Activated CD4-positive, alpha-beta T cell treated with anti-CD3 and anti-CD28 coated beads, Interleukin-2, amount 50 U/mL, for 16 hours (primary cell): ENCODE data around the gene TMC3.
"Not testable (repeated sequence)": the region's sequence is repeated elsewhere in the genome, so short reads cannot be mapped to it uniquely, and the experiment has no call there.

ENCODE experiments used
- DNase-seq: peaks from one replicate; pipeline ENCODE4 v3.0.0-alpha.2; 2020

TMC3 gene

DNA sequence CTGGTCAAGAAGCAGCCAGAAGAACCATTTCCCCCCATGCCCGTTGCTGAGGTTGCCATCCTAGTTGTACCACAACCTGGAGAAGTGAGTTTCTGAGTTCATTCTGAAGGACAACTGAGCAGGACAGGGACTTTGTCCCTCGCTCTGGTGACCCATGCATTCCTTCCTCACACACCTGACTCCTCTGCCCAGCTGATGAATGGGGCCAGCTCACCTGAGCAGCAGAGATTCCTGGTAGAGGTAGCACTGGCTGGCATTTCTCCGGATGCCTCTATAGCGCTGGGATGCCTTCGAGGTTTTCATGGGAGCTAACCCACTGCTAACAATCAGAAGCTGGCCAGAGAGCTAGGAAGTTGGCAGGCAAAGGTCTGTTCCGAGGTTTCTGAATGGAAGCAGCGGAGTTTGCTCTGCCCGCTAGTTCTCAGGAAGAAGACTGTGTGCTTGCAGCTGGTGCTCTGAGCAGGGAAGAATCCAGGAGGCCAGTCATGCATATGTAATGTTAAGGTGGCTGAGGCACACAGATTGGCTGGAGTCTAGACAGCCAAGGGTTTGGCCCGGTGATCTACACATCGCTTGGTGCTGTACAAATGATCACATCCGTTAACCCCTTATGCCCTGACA is at the start of gene TMC3:
TMC3 (minus strand) TSS at position 439 of the 621 bp plus-strand sequence; CDS start at position 303, 136 bp downstream.
- DNase-seq, result no peak

DNA sequence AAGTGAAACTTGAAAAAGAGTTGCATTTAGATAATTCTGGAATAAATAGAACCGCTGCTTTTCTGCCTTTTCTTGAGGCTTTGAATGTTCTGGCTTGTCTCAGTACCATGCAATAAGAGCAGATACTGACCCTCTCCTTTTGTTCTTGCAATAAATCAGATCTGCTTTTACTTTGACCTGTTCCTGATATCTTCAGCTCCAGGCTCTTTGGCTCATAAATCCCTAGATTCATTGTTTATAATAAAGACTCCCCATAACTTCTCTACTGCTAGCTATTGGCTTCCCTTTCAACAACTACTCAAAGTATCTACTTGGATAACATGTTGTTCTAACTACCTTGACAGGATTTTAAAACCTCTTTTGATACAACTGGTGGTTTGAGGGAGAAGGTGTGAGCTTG is 47.4 kb upstream of the TMC3 start:
- no peak for DNase-seq

DNA sequence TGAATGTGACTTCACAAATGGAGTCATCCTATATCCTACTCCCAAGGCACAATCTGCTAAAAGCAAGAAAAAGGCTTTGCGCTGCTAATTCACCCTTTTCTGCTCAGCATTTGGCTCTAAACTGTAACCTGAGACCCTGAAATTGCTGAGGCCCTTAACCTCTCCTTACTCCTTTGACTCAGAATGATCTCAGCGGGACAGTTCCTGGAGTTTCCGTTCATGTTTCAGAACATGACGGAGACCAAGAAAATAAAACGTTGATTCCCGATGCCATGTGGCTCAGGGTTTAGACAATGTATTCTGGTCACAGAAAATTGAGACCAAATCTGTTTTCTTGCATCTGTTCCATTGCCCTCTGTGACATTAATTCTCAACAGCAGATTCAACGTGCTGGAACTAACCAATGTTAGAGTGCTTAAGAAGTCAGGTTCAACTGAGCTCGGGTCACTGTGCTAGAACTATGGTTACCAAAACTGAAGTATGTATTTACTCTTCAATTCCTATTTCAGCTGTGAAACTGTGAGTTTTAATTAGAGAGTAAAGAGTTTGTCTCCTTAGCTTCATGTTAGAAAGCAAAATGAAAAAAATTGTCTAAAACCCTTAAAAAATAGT is 45.4 kb upstream of the TMC3 start:
- no peak for DNase-seq

DNA sequence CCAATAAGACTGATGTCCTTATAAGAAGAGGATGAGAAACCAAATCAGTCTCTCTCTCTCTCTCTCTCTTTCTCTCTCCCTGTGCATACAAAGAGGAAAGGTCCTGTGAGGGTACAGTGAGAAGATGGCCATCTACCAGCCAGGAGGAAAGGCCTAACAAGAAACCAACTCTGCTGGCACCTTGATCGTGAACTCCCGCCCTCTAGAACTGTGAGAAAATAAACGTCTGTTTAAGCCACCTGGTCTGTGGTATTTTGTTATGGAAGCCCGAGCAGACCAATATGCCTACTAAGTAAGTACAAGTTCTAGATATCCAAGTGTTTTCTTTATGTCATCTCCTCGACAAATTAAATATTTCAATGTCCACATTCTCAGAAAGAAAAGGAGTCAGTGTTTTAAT is 44.9 kb upstream of the TMC3 start:
- no peak for DNase-seq

DNA sequence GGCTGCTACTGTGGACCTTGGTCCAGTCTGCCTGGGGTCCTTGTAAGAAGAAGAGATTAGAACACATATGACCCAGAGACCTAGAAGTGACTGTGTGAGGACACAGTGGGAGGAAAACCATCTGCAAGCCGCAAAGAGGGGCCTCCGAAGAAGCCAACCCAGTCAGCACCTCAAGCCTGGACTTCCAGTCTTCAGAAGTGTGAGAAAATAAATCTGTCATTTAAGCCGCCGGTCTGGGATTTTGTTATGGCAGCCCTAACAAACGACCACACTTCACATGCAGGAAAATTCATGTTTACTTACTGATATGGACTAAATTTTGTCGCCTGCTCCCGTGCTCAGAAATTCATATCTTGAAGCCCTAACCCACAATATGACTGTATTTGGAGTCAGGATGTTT is 44.4 kb upstream of the TMC3 start:
- DNase-seq, result no peak

DNA sequence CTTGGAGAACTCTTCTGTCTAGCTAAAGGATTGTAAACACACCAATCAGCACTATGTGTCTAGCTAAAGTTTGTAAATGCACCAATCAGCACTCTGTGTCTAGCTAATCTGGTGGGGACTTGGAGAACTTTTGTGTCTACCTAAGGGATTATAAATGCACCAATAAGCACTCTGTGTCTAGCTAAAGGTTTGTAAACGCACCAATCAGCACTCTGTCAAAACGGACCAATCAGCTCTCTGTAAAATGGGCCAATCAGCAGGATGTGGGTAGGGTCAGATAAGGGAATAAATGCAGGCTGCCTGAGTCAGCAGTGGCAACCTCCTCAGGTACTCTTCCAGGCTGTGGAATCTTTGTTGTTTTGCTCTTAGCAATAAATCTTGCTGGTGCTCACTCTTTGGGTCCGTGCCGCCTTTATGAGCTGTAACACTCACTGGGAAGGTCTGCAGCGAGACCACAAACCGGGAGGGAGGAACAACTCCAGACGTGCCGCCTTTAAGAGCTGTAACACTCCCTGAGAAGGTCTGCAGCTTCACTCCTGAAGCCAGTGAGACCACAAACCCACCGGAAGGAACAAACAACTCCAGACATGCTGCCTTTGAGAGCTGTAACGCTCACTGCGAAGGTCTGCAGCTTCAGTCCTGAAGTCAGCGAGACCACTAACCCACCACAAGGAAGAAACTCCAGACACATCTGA is 40.4 kb upstream of the TMC3 start:
- not testable (repeated sequence) for DNase-seq

DNA sequence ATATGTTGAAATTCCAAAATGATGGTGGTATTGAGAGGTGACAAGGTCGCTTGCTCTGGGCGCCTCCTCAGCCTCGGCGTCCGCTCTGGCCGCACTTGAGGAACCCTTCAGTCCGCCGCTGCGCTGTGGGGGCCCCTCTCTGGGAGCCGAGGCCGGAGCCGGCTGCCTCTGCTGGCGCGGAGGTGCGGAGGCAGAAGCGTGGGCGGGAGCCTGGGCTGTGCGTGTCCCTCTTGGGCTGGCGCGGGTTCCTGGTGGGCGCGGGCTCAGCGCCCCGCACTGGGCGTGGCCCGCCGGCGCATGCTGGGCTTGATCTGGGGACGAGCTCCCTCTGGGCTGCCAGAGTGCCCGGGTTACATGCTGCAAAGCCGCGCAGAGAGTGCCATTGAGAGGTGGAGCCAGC is 39.8 kb upstream of the TMC3 start:
- no peak for DNase-seq

DNA sequence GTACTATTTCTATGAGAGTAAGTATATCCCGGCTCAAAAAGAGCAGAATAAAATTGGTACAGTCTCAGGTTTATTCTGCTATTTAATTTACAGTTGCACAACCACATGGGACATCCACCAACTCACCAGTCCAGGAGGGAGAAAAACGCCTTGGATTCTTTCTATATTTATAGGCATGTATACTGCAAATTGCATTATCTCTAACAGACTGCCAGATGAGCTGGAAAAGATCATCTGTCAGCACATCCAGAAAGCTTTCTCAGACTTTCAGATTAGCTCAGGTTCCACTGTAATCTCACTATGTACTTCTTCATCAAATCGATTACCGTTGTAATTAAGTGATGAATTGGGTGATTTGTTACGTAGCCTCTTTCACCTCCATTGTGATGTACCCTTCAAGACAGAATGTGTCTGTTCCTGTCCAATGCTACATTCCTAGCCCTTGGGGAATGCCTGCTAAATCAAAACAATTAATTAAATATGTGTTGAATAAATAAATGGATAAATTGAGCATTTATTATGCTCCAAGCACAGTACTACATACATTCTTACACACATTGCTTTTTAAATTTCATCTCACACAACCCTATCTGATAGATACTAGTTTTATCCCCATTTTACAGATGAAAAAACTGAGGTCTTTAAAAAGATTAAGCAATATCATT is 38.1 kb upstream of the TMC3 start:
- no peak for DNase-seq

DNA sequence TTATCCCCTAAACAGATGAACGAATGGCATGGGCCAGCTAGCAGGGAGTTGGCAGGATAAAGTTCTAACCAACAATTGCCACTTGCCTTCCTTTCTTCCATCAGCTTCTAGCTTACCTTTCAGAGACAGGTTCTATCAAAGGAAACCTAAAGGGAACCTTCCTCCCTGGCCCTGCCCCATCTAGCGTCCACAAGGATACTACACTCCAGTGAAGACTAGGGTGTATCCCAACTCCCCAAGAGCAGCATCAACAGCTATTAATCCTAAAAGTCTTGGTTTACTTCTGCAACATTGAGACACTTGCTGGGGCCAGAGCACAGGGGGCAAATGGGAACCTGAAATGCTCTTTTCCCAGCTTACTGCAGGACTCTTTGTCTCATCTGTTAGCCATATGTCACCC is 37.0 kb upstream of the TMC3 start:
- DNase-seq, result no peak

DNA sequence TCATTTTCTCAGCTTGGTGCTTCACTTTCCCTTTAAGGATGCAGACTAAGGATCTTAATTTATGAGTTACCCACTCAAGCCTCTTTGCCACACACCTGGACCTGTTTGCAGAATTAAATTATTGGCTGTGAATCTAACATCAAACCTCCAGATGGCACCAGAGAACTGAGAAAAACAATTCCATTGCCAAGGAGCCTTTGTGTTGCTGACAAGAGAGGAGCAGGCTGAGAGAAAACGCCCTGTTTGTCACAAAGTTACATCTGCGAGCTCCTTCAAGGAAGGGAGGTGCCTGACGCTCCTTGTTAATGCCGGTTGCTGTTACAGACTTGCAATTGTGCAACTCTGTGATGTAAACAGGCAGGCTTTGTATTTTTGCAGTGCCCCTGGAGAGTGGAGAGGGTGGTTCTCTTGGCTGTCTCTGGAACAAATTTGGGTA is 36.3 kb upstream of the TMC3 start:
- DNase-seq, result peak; percentile 44

DNA sequence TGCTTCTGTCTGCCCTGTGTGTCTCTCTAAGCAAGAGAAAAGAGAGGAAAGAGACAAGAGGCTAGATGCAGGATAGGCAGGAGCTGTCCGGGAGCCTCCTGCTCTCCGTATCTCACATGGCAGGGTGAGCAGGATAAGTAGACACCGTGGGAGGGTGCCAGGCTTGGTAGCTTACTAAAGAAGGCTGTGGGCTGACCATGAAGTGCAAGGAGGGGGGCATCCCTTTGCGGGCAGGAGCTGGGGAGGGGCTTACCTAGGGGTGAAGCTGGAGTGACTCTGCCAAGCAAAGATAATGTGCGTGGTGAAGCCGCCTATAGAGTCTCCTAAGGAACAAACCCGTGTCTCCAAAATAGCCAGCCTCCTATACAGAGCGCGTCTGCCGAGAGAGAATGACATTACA is 33.7 kb upstream of the TMC3 start:
- DNase-seq, result no peak

DNA sequence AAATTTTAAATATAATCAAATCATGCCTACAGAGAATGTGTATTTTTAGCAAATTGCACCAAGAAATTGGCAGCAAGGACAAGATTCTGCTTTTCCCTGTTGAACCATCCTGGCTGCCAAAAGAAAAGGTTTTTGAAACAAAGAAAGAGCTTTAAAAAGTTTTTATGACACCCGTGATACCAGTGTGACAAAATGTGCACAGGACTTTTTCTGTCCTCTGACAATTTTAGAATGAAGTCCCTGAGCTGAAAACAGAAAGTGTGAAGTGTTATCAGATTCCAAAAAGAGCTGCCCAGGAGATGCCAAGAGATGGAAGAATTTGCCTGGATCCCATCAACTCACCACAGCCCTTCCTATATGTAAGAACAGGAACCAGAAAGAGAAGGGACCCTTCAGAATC is 33.2 kb upstream of the TMC3 start:
- no peak for DNase-seq

DNA sequence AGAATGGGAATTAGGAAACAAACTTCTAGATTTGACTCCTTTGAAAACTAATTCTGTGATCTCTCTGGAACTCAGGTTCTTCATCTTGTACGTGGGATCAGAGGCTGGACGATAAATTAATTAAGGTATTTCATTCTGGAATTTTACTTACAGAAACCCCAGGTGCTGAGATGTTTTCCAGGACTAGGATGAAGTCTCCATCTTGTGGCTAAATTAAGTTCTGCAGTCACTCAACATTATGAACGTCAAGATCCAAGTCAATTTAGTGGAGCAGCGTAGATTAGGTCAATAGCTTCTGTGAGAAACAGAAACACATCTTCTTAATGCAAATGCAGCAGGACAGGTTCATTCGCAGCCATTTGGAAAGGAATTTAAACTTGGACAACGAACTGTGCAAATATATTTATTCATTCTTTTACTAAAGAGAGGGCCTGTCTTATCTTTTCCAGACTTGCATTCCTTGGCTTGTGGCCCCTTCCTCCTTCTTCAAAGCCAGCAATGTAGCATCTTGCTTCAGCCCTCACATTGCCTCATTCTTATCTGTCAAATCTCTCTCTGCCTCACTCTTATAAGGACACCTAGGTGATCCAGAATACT is 26.7 kb upstream of the TMC3 start:
- peak; percentile 42 for DNase-seq

DNA sequence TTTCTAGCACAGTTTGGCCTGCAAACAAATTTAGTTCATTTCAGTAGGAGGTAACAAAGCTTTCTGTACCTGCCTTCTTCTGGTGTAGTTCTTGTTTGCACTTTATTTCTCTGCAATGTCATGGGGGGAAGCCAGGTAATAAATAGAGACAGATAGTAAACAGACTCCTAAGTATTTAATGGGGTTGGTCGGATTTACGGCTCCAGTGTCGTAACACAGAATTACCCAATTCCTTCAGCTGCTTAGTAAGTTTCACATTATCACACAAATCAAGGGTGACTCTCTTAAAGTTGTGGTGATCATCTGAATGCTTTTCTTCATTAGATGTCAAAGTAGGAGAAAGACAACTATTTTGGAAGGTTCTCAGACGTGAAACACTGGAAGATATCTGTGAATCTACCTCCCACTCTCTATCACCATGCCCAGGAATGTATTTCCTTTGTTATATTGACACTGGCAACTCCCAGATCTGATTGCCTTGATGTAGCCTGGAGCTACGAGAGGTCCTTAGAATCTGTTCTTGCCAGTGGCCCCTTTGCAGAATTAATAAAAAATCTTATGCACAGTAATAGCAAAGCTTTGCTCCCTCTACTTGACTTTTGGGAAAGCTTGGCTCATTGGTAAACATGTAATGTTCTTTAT is 25.0 kb upstream of the TMC3 start:
- no peak for DNase-seq

DNA sequence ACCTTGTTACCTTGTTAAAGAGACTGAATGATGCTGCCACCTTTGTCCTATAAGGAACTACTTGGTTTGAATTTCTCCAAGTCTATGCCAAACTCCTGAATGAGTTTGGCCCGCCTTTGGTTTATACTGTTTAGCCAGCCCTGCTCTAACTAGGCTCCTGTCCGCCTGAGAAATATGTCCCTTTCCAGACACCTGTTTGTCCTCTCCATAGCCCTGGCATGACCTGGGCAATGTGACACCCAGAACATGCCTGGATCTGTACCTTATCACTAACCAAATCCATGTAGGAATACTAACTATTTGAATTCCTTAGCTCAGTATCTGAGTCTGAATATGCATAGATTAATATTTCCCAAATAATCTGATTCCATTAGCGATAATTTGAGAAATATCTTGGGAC is 24.4 kb upstream of the TMC3 start:
- DNase-seq, result no peak

DNA sequence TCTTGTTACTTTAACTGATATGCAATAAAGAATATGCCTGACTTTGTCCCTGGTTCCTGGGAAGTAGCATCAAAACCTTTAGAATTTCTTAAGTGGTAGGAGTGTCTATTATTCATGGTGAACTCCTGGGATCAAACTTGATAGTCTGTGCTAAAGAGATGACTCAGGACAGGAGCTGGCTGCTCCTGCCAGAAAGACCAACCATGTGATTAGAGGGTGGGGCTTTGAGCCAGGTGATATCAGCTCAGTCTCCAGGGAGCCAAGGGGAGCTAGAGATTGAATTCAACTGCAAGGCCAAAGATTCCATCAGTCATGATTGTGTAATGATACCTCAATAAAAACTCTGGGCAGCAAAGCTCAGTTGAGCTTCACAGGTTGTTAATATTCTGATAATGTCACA is 20.6 kb upstream of the TMC3 start:
- DNase-seq, result no peak

DNA sequence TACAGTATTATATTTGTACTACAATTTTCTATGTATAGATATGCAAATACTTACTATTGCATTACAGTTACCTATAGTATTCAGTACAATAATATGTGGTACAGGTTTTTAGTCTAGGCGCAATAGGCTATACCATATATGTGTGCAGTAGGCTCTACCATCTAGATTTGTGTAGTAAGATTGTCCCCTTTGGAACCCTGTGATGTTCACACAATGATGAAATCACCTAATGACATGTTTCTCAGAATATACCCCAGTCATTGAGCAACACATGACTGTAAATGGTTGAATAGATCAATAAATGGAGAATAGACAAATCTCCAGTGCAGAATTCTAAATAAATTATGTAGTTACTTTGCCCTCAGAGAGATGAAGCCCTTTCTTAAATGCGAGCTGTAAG is 17.6 kb upstream of the TMC3 start:
- no peak for DNase-seq

DNA sequence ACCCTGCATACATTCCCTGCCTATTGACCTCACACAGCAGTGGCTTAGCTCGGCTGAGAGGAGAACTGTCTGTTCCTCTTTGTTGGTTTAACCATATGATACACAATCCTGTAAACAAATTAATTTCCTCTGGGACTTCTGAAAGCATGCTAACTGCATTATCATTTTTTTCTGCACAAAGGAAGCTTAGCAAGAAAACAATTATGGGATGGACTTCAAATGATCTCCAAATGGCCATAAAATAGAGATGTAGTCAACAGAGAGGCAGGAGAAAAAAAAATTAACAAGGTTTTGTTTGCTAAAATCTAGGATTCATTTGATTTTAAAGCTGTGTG is 14.4 kb upstream of the TMC3 start:
- no peak for DNase-seq

DNA sequence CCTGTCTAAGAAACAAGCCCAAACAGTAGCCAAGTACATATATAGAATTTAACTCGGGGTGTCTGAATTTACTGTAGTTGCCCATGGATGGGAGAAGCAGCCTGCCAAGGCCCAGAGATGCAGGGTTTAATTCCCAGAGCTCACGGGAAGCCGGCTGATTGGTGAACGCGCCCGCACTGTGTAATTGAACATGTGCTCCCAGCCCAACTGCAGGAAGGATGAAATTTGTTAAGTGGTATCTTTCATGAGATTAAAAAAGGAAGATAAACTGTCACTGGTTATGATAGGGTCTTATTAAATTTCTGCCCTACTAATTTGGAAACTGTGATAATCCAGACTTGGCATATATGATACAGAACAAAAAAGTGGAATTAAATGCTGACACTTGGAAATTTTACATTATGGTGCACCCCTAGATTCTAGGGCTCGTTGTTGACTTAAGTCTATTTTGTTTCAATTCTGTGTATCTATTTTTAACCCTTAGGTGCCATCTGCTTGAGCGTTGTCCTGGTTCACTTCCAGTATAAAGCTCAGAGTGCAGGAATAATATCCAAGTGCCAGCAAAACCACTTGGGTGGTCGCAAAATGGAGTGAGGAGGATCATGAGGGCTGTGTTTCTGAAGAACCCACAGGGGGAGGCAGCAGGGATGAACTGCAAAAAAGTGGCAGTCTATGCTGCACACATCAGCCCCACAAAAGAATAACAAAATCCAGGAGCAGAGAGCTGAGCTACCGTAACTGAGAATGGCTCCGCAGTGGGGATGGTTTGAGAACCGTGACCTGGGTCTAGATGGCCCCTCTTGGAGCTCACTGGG is 13.8 kb upstream of the TMC3 start:
- DNase-seq, result no peak

DNA sequence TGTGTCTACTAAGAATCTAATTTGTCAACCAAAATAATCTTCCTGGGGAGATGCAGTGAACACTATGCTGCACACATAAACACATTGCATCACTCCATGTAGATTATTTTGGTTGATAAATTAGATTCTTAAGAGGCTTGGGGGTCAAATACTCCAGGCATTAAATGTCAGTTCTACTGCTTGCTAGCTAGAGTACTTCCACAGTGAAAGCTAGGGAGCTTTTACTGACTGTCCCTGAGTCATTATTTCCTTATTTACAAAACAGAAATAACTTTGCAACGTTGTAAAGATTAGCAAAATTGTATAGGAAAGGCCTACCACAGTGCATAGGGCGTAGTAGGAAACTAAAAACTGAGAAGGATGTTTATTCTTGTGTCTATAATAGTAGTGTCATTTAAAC is 12.9 kb upstream of the TMC3 start:
- no peak for DNase-seq

DNA sequence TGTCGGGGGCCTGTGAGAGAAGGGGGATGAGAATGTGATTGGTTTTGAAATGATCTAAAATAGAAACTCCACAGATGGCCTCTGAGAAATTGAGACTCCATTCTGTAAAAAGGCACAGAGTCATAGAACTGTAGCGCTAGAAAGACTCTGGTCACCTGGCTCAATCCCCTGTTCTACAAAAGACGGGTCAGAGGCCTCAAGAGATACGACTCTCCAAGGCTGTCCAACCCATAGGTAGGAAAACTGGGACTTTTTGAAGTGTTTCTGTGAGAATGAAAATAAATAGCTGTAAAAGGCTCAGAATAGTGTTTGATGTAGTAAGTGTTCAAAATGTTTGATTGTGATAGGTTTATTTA is 11.7 kb upstream of the TMC3 start:
- DNase-seq, result no peak
